Endothelial cell of umbilical vein (primary cell): ENCODE measurements around the gene FAM193B. TPM values are rescaled to one million over a fixed set of nuclear protein-coding genes. Genes with fewer than 3 reads are reported as not detected.

ENCODE experiments used
- BruUV-seq: library from RNA; stranded (reverse); fragments of 400-500 nt; replicated peaks from 2 replicates; lab custom pipeline; 2021; lab: Mats Ljungman, UMichigan
- CTCF ChIA-PET: fragments of 300-600, 350-600 bp; sonication (Branson Sonifier 250); formaldehyde crosslinking; loops from one replicate; lab custom pipeline; 2021; ENCODE audit warnings: antibody characterized with exemption, inconsistent platforms; lab: Charles Lee
- POLR2A ChIA-PET: fragments of 300-600, 350-600 bp; sonication (Branson Sonifier 250); formaldehyde crosslinking; loops from one replicate; lab custom pipeline; 2021; ENCODE audit warnings: antibody characterized with exemption, inconsistent platforms; lab: Charles Lee
- DNase-seq: peaks from one replicate; pipeline ENCODE4 v3.0.0-alpha.2; 2011; ENCODE audit warnings: low read depth, low spot score
- FAIRE-seq: peaks from 2 replicates; lab custom pipeline; 2011; peaks lifted over from hg19 to GRCh38; lab: Jason Lieb, UNC
- H2AFZ ChIP-seq: 2 replicates; pipeline ENCODE4 v1.6.0; 2012; ENCODE audit warnings: low read depth, low read length, control low read depth, inconsistent platforms
- H3K27ac ChIP-seq: 2 replicates; pipeline ENCODE4 v1.5.1; 2011; ENCODE audit warnings: low read depth, mild to moderate bottlenecking, control low read depth, low read length, moderate library complexity; ENCODE audit not compliant: insufficient read depth
- H3K27me3 ChIP-seq, 2 experiments: 2 replicates each; pipeline versions ENCODE4 v1.6.0 to v1.6.1; 2011; ENCODE audit warnings: low read length in 2 of 2, mixed read lengths in 1 of 2; ENCODE audit not compliant: control insufficient read depth in 2 of 2, insufficient read depth in 2 of 2
- H3K36me3 ChIP-seq, 2 experiments: 2 replicates in 1 of 2; 3 replicates in 1 of 2; pipeline ENCODE4 v1.5.1; 2011; ENCODE audit warnings: low read length in 2 of 2, mild to moderate bottlenecking in 1 of 2, moderate library complexity in 1 of 2; ENCODE audit not compliant: control insufficient read depth in 2 of 2, insufficient read depth in 2 of 2; ENCODE audit errors: extremely low read depth in 1 of 2
- H3K4me1 ChIP-seq: 3 replicates; pipeline ENCODE4 v1.5.1; 2011; ENCODE audit warnings: mild to moderate bottlenecking, low read length; ENCODE audit not compliant: control insufficient read depth, insufficient read depth; ENCODE audit errors: extremely low read depth
- H3K4me2 ChIP-seq: 2 replicates; pipeline ENCODE4 v1.6.1; 2011; ENCODE audit warnings: low read length, control low read depth, mixed read lengths; ENCODE audit not compliant: insufficient read depth
- H3K4me3 ChIP-seq, 3 experiments: fragments of 200-600 bp in 1 of 3; sonication (generic), shearing (Covaris generic) in 1 of 3; replicated peaks in 1 of 3; 2 replicates each; pipeline ENCODE4 v1.5.1; 2011 to 2016; ENCODE audit warnings: control low read depth in 3 of 3, low read length in 3 of 3, mild to moderate bottlenecking in 2 of 3, inconsistent platforms in 1 of 3, low read depth in 1 of 3, moderate library complexity in 1 of 3; ENCODE audit not compliant: insufficient read depth in 1 of 3
- H3K79me2 ChIP-seq: 2 replicates; pipeline ENCODE4 v1.6.0; 2012; ENCODE audit warnings: low read length, inconsistent platforms; ENCODE audit not compliant: control insufficient read depth, insufficient read depth
- H3K9ac ChIP-seq: replicated peaks from 2 replicates; pipeline ENCODE3; 2011; ENCODE audit warnings: low read length, control low read depth; ENCODE audit not compliant: insufficient read depth; ENCODE audit errors: extremely low read depth
- H3K9me1 ChIP-seq: replicated peaks from 3 replicates; pipeline ENCODE4 v1.6.0; 2011; ENCODE audit warnings: mild to moderate bottlenecking, low read length; ENCODE audit not compliant: control insufficient read depth, insufficient read depth; ENCODE audit errors: extremely low read depth
- H3K9me3 ChIP-seq: replicated peaks from 2 replicates; pipeline ENCODE4 v1.5.1; 2012; ENCODE audit warnings: low read length, inconsistent platforms; ENCODE audit not compliant: control insufficient read depth, insufficient read depth
- H4K20me1 ChIP-seq: replicated peaks from 2 replicates; pipeline ENCODE3; 2011; ENCODE audit warnings: mild to moderate bottlenecking, low read length; ENCODE audit not compliant: control insufficient read depth, insufficient read depth; ENCODE audit errors: extremely low read depth
- EZH2 ChIP-seq: IDR thresholded peaks from 2 replicates; pipeline ENCODE4 v1.6.1; 2012; ENCODE audit warnings: borderline replicate concordance, low read depth, mild to moderate bottlenecking, moderate library complexity, low read length, inconsistent platforms; ENCODE audit not compliant: severe bottlenecking
- FOS ChIP-seq: IDR thresholded peaks from 2 replicates; pipeline ENCODE4 v1.6.1; 2011; ENCODE audit warnings: mild to moderate bottlenecking, low read length, moderate library complexity, borderline replicate concordance; ENCODE audit not compliant: insufficient read depth
- GATA2 ChIP-seq: IDR thresholded peaks from 2 replicates; pipeline ENCODE4 v1.7.0; 2011; ENCODE audit warnings: low read depth, mild to moderate bottlenecking, moderate library complexity, mixed read lengths, low read length; ENCODE audit not compliant: insufficient read length, insufficient read depth
- JUN ChIP-seq: IDR thresholded peaks from 2 replicates; pipeline ENCODE4 v1.6.1; 2011; ENCODE audit warnings: borderline replicate concordance, low read depth; ENCODE audit not compliant: insufficient read length, insufficient read depth
- MYC ChIP-seq: IDR thresholded peaks from one replicate; pipeline ENCODE4 v1.6.1; 2011; ENCODE audit warnings: mild to moderate bottlenecking, low read depth, low read length
- POLR2A ChIP-seq: IDR thresholded peaks from 2 replicates; pipeline ENCODE4 v1.6.1; 2012; ENCODE audit warnings: low read depth, mild to moderate bottlenecking, control low read depth, low read length
- POLR2AphosphoS5 ChIP-seq: IDR thresholded peaks from 2 replicates; pipeline ENCODE4 v1.6.1; 2012; ENCODE audit warnings: low read depth, mild to moderate bottlenecking, control low read depth, low read length, moderate library complexity; ENCODE audit not compliant: insufficient read depth
- dilution Hi-C: fragments of 300-500 bp; cut with MboI; formaldehyde crosslinking; loops from one replicate; pipeline ENCODE4 v1.15.0; 2019; ENCODE audit warnings: low sequenced_read_pairs; ENCODE audit not compliant: extremely low pct_ligation_motif_present
- intact Hi-C: fragments of 100-400 bp; cut with micrococcal nuclease; formaldehyde crosslinking; loops from one replicate; pipeline ENCODE4 v1.10.0; 2022
- polyA plus RNA-seq, 4 experiments: library from polyadenylated mRNA; depleted of rRNA in 3 of 4; stranded (reverse) in 3 of 4; unstranded in 1 of 4; fragments of >200 nt; gene quantifications; 2 replicates each; pipeline versions ENCODE4 v1.2.1 to v1.2.3, GENCODE V29; 2011 to 2012; ENCODE audit warnings: missing spikeins in 1 of 4
- total RNA-seq: library from RNA; stranded (reverse); gene quantifications from 2 replicates; pipeline ENCODE4 v1.2.3, GENCODE V29; 2021
- TF ChIP-seq, protein P1 (sequence below), 2 donors: IDR thresholded peaks; 1 replicate in 1 of 2; 2 replicates in 1 of 2; pipeline ENCODE4 v1.5.1; 2011; ENCODE audit warnings: low read length in 2 of 2, mild to moderate bottlenecking in 2 of 2, moderate library complexity in 2 of 2, control low read depth in 1 of 2, inconsistent platforms in 1 of 2, low read depth in 1 of 2; ENCODE audit not compliant: insufficient read depth in 1 of 2; ENCODE audit errors: extremely low read depth in 1 of 2
- TF ChIP-seq, protein P2 (sequence below): IDR thresholded peaks from 2 replicates; pipeline ENCODE4 v1.6.1; 2011; ENCODE audit not compliant: insufficient read depth, insufficient read length

Gene FAM193B
- total and polyA plus RNA-seq, 2 donors (not counting 3 experiments of a cell fraction or from before 2014, with no cell fraction given), result 57.9 to 75.7 TPM

DNA sequence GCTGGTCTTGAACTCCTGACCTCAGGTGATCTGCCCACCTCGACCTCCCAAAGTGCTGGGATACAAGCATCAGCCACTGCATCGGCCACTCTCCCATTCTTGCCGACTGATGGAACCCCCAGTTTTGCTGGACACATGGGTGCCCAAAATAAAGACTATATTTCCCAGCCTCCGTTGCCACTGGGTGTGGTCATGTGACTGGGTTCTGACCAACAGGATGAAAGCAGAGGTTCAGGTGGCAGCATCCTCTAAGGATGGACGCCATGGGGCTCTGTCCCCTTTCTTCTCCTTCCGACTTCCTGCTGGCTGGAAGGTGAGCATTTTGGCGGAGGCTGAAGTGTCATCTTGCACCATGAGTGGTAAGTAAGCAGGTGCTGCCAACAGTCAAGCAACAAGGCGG lies 67.2 kb downstream of the FAM193B start:
- CTCF ChIA-PET, result no interaction called here
- no peak for TF ChIP-seq EZH2
- no peak for TF ChIP-seq FOS
- TF ChIP-seq, protein P1, sequence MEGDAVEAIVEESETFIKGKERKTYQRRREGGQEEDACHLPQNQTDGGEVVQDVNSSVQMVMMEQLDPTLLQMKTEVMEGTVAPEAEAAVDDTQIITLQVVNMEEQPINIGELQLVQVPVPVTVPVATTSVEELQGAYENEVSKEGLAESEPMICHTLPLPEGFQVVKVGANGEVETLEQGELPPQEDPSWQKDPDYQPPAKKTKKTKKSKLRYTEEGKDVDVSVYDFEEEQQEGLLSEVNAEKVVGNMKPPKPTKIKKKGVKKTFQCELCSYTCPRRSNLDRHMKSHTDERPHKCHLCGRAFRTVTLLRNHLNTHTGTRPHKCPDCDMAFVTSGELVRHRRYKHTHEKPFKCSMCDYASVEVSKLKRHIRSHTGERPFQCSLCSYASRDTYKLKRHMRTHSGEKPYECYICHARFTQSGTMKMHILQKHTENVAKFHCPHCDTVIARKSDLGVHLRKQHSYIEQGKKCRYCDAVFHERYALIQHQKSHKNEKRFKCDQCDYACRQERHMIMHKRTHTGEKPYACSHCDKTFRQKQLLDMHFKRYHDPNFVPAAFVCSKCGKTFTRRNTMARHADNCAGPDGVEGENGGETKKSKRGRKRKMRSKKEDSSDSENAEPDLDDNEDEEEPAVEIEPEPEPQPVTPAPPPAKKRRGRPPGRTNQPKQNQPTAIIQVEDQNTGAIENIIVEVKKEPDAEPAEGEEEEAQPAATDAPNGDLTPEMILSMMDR (IDR thresholded peaks at IDR 0.05; ENCODE audit: extremely low read depth in 1 of 2, insufficient read depth in 1 of 2, low read depth in 1 of 2, low read length in 2 of 2), result no peak
- no peak for TF ChIP-seq POLR2AphosphoS5
- no peak for TF ChIP-seq JUN
- no peak for TF ChIP-seq POLR2A
- TF ChIP-seq, protein P2, sequence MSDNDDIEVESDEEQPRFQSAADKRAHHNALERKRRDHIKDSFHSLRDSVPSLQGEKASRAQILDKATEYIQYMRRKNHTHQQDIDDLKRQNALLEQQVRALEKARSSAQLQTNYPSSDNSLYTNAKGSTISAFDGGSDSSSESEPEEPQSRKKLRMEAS, result no peak
- no peak for TF ChIP-seq GATA2
- no peak for TF ChIP-seq MYC
- no peaks in the 10 kb centered on the region for H3K27me3 ChIP-seq
- intact Hi-C loops (no loop called here), dilution Hi-C loops (no loop called here)
- no peak overlapping the region for H3K9ac ChIP-seq
- H4K20me1 ChIP-seq, result no peaks in the 10 kb centered on the region
- BruUV-seq, result no TSS peak
- FAIRE-seq (no peak), DNase-seq (no peak)
- no peaks in the 10 kb centered on the region for H3K9me3 ChIP-seq
- H3K4me3 ChIP-seq, result no peak overlapping the region
- H3K79me2 ChIP-seq, result peaks cover 18% of the 10 kb centered on the region
- POLR2A ChIA-PET, result interaction anchor here (1.6 to 1.7 kb wide), 2 partner anchors 9 to 11 kb away, joined by 4 to 5 read pairs; no protein-coding TSS in a partner anchor
- no peak overlapping the region for H3K4me2 ChIP-seq
- H2AFZ ChIP-seq, result no peak overlapping the region
- H3K9me1 ChIP-seq, result no peaks in the 10 kb centered on the region
- H3K4me1 ChIP-seq, result peaks cover 13% of the 10 kb centered on the region
- H3K27ac ChIP-seq, result no peak overlapping the region
- peaks cover 21 to 60% of the 10 kb centered on the region in 2 experiments for H3K36me3 ChIP-seq
